SU-DHL-6 (cell line): Measurements from ENCODE around the gene CCL14.

Experiments used
- H2AFZ ChIP-seq: fragments of 200-600 bp; sonication (generic); 2 replicates; pipeline ENCODE4 v1.6.1; 2014; ENCODE audit warnings: low read depth, mild to moderate bottlenecking, moderate library complexity, mixed read lengths, antibody characterized with exemption, low read length; ENCODE audit not compliant: severe bottlenecking
- H3F3A ChIP-seq: fragments of 200-600 bp; shearing (Covaris generic); 2 replicates; pipeline ENCODE4 v1.6.0; 2016; ENCODE audit warnings: antibody characterized with exemption, mild to moderate bottlenecking; ENCODE audit not compliant: insufficient read depth
- H3K27ac ChIP-seq: fragments of 200-600 bp; sonication (generic); 2 replicates; pipeline ENCODE4 v1.5.1; 2016; ENCODE audit warnings: low read depth, mild to moderate bottlenecking, low read length, moderate library complexity, mixed read lengths
- H3K27me3 ChIP-seq: fragments of 200-600 bp; sonication (generic), shearing (Covaris generic); 2 replicates; pipeline ENCODE4 v1.6.0; 2014; ENCODE audit warnings: mild to moderate bottlenecking, low read length
- H3K36me3 ChIP-seq: fragments of 200-600 bp; sonication (generic); 2 replicates; pipeline ENCODE4 v1.6.1; 2014; ENCODE audit warnings: mild to moderate bottlenecking, low read length, mixed read lengths
- H3K4me2 ChIP-seq: fragments of 300-600, 200-600 bp; shearing (Covaris generic), sonication (generic); 2 replicates; pipeline ENCODE4 v1.6.0; 2014; ENCODE audit warnings: low read length, low read depth, mild to moderate bottlenecking; ENCODE audit not compliant: poor library complexity, severe bottlenecking
- H3K4me3 ChIP-seq: fragments of 200-600 bp; sonication (generic); 2 replicates; pipeline ENCODE4 v1.5.1; 2014; ENCODE audit warnings: antibody characterized with exemption, low read length, mild to moderate bottlenecking, mixed read lengths; ENCODE audit not compliant: insufficient read depth, poor library complexity, severe bottlenecking
- H3K79me2 ChIP-seq: fragments of 200-600 bp; sonication (generic); 2 replicates; pipeline ENCODE4 v1.6.1; 2014; ENCODE audit warnings: mild to moderate bottlenecking, low read length, moderate library complexity; ENCODE audit not compliant: insufficient read depth
- H3K9ac ChIP-seq: fragments of 200-600 bp; sonication (generic); 2 replicates; pipeline ENCODE4 v1.7.0; 2014; ENCODE audit warnings: mild to moderate bottlenecking, low read length
- H3K9me2 ChIP-seq: fragments of 200-600 bp; sonication (generic); replicated peaks from 2 replicates; pipeline ENCODE4 v1.6.1; 2014; ENCODE audit warnings: low read length; ENCODE audit not compliant: insufficient read depth
- H3K9me3 ChIP-seq: fragments of 200-600 bp; sonication (generic); 2 replicates; pipeline ENCODE4 v1.6.1; 2014; ENCODE audit warnings: low read length, mixed read lengths; ENCODE audit not compliant: insufficient read depth
- H4K20me1 ChIP-seq: fragments of 200-600 bp; sonication (generic); 2 replicates; pipeline ENCODE4 v1.6.1; 2014; ENCODE audit warnings: low read depth, mild to moderate bottlenecking, antibody characterized with exemption, low read length, moderate library complexity, mixed read lengths
- CTCF ChIP-seq: fragments of 200-600 bp; sonication (generic); IDR thresholded peaks from one replicate; pipeline ENCODE4 v1.5.1; 2017; ENCODE audit warnings: antibody characterized with exemption, mild to moderate bottlenecking, low read length, moderate library complexity; ENCODE audit not compliant: insufficient read depth, poor library complexity, severe bottlenecking
- EZH2phosphoT487 ChIP-seq: fragments of 200-600 bp; sonication (generic), shearing (Covaris generic); conservative IDR thresholded peaks from 2 replicates; pipeline ENCODE4 v1.6.1; 2018; ENCODE audit warnings: mild to moderate bottlenecking, antibody characterized with exemption, low read length, moderate library complexity, mixed read lengths

CCL14 gene

GRCh38 chr17:36014946-36015345, 28.4 kb upstream of the CCL14 start:
- no peak for TF ChIP-seq EZH2phosphoT487
- H3K9me2 ChIP-seq, result no peaks in the 10 kb centered on the region
- no peaks in the 10 kb centered on the region for H3K27me3 ChIP-seq
- 0 out of 2 replicates have a peak, but pooled peaks cover 1% of the 10 kb centered on the region for H3K9me3 ChIP-seq
- H3K4me3 ChIP-seq, result no peak overlapping the region
- H4K20me1 ChIP-seq, result no peaks in the 10 kb centered on the region
- no peak overlapping the region for H2AFZ ChIP-seq
- no peak overlapping the region for H3K9ac ChIP-seq
- no peak overlapping the region for H3K27ac ChIP-seq
- no peaks in the 10 kb centered on the region for H3F3A ChIP-seq
- H3K79me2 ChIP-seq, result no peaks in the 10 kb centered on the region
- no peak overlapping the region for H3K4me2 ChIP-seq
- H3K36me3 ChIP-seq, result no peaks in the 10 kb centered on the region

GRCh38 chr17:36011201-36011600, 24.7 kb upstream of the CCL14 start:
- H3F3A ChIP-seq, result no peaks in the 10 kb centered on the region
- TF ChIP-seq CTCF, result no peak
- no peak for TF ChIP-seq EZH2phosphoT487
- H3K36me3 ChIP-seq, result no peaks in the 10 kb centered on the region
- peaks cover 6% of the 10 kb centered on the region; the same call in 1 of the 2 replicates for H3K9me3 ChIP-seq
- H3K9me2 ChIP-seq, result no peaks in the 10 kb centered on the region
- H3K9ac ChIP-seq, result no peak overlapping the region
- H3K27ac ChIP-seq, result no peak overlapping the region
- no peaks in the 10 kb centered on the region for H4K20me1 ChIP-seq
- no peak overlapping the region for H3K4me2 ChIP-seq
- H3K27me3 ChIP-seq, result no peaks in the 10 kb centered on the region
- no peaks in the 10 kb centered on the region for H3K79me2 ChIP-seq
- H3K4me3 ChIP-seq, result no peak overlapping the region
- no peak overlapping the region for H2AFZ ChIP-seq

GRCh38 chr17:36008998-36009665, 22.6 kb upstream of the CCL14 start:
- peak overlapping the region; percentile 5 for H2AFZ ChIP-seq
- TF ChIP-seq EZH2phosphoT487 (no peak), CTCF (peak; percentile 62)
- H3K4me2 ChIP-seq, result peak overlapping the region; percentile 29
- H3K9me3 ChIP-seq, result peaks cover 6% of the 10 kb centered on the region; the same call in 1 of the 2 replicates
- no peaks in the 10 kb centered on the region for H3K36me3 ChIP-seq
- no peaks in the 10 kb centered on the region for H3F3A ChIP-seq
- H4K20me1 ChIP-seq, result no peaks in the 10 kb centered on the region
- H3K4me3 ChIP-seq, result no peak overlapping the region
- H3K9me2 ChIP-seq, result no peaks in the 10 kb centered on the region
- no peaks in the 10 kb centered on the region for H3K27me3 ChIP-seq
- H3K9ac ChIP-seq, result no peak overlapping the region
- H3K27ac ChIP-seq, result no peak overlapping the region
- H3K79me2 ChIP-seq, result no peaks in the 10 kb centered on the region

GRCh38 chr17:36004594-36005108, 18.1 kb upstream of the CCL14 start:
- TF ChIP-seq CTCF (no peak), EZH2phosphoT487 (no peak)
- peaks cover 2% of the 10 kb centered on the region; the same call in 1 of the 2 replicates for H3K9me3 ChIP-seq

More at GRCh38 chr17:36004594-36005108, 18.1 kb upstream of the CCL14 start:
- H3K36me3 ChIP-seq, result no peaks in the 10 kb centered on the region
- no peaks in the 10 kb centered on the region for H3K79me2 ChIP-seq
- no peaks in the 10 kb centered on the region for H3F3A ChIP-seq
- H3K27me3 ChIP-seq, result no peaks in the 10 kb centered on the region
- no peak overlapping the region for H2AFZ ChIP-seq
- no peak overlapping the region for H3K27ac ChIP-seq
- no peak overlapping the region for H3K4me3 ChIP-seq
- H4K20me1 ChIP-seq, result no peaks in the 10 kb centered on the region
- no peak overlapping the region for H3K4me2 ChIP-seq
- H3K9ac ChIP-seq, result no peak overlapping the region
- H3K9me2 ChIP-seq, result no peaks in the 10 kb centered on the region
